Measurements from ENCODE around the gene EME1. TPM values are rescaled to one million over a fixed set of nuclear protein-coding genes. Genes with fewer than 3 reads are reported as not detected.

The EME1 gene
- total and polyA plus RNA-seq, 2 of the 13 experiments (the other 11 are each of a cell fraction or from before 2014, with no cell fraction given) = 20.7 to 24.6 TPM

- TF ChIP-seq ZBTB44 (CRISPR knock-in tag; IDR thresholded peaks at IDR 0.05) (no peak), SPEN (CRISPR knock-in tag; IDR thresholded peaks at IDR 0.05; ENCODE audit: low read depth) (no peak), ZNF431 (CRISPR knock-in tag; IDR thresholded peaks at IDR 0.05; ENCODE audit: borderline replicate concordance, low read depth) (no peak), ZNF878 (CRISPR knock-in tag; IDR thresholded peaks at IDR 0.05) (no peak), SALL1 (CRISPR knock-in tag; IDR thresholded peaks at IDR 0.05) (0 out of 2 replicates have a peak, but pooled peaks have one; percentile 4), FOXP1 (IDR thresholded peaks at IDR 0.05) (no peak), FOXP1 (CRISPR knock-in tag; IDR thresholded peaks at IDR 0.05) (no peak), HMGXB4 (CRISPR knock-in tag; IDR thresholded peaks at IDR 0.05; ENCODE audit: borderline replicate concordance in 1 of 2, low read depth in 1 of 2) (no peak), ZBTB34 (CRISPR knock-in tag; IDR thresholded peaks at IDR 0.05) (no peak), NONO (IDR thresholded peaks at IDR 0.05) (no peak), NONO (CRISPR knock-in tag; conservative IDR thresholded peaks at IDR 0.05) (no peak), AHDC1 (CRISPR knock-in tag; IDR thresholded peaks at IDR 0.05; ENCODE audit: borderline replicate concordance) (no peak), ZZZ3 (CRISPR knock-in tag; IDR thresholded peaks at IDR 0.05; ENCODE audit: borderline replicate concordance) (0 out of 2 replicates have a peak, but pooled peaks have one; percentile 14), WIZ (CRISPR knock-in tag; IDR thresholded peaks at IDR 0.05) (0 out of 2 replicates have a peak, but pooled peaks have one; percentile 2), YEATS4 (CRISPR knock-in tag; IDR thresholded peaks at IDR 0.05; ENCODE audit: borderline replicate concordance) (no peak), MXI1 (IDR thresholded peaks at IDR 0.05; ENCODE audit: borderline replicate concordance, low read depth, low read length) (no peak), ZNF343 (CRISPR knock-in tag; IDR thresholded peaks at IDR 0.05) (0 out of 2 replicates have a peak, but pooled peaks have one; percentile 20), ZNF234 (CRISPR knock-in tag; conservative IDR thresholded peaks at IDR 0.05) (no peak), CBX5 (CRISPR knock-in tag; IDR thresholded peaks at IDR 0.05; ENCODE audit: borderline replicate concordance) (no peak), ZNF10 (CRISPR knock-in tag; IDR thresholded peaks at IDR 0.05; ENCODE audit: borderline replicate concordance, low read depth) (no peak), EHMT2 (IDR thresholded peaks at IDR 0.05; ENCODE audit: borderline replicate concordance, low read depth, low read length) (no peak)
These were observed 53.4 kb downstream of the EME1 start (continued) for GRCh38 chr17:50426472-50426782.
